Measurements from ENCODE around the gene IGSF21.

IGSF21 gene

DNA sequence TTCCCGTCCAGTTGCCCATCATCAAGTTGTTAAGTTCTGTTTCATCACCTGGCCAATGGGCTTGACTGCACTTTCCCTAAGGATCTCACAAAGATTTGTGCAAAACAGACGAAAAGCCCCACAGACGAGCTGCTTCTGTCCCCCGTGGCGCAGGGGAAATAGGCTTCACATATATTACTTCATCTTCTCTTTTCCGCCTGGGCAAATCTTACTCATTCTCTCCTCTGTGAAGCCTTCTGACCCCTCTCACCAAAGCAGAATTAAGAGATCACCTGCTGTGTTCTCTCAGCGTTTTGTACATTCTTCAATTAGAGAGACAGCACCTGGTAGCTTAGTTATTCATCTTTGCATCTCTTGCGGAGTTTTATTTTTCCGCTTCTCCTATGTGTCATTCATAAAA is 129.8 kb downstream of the IGSF21 start:
- TF ChIP-seq, protein P1, sequence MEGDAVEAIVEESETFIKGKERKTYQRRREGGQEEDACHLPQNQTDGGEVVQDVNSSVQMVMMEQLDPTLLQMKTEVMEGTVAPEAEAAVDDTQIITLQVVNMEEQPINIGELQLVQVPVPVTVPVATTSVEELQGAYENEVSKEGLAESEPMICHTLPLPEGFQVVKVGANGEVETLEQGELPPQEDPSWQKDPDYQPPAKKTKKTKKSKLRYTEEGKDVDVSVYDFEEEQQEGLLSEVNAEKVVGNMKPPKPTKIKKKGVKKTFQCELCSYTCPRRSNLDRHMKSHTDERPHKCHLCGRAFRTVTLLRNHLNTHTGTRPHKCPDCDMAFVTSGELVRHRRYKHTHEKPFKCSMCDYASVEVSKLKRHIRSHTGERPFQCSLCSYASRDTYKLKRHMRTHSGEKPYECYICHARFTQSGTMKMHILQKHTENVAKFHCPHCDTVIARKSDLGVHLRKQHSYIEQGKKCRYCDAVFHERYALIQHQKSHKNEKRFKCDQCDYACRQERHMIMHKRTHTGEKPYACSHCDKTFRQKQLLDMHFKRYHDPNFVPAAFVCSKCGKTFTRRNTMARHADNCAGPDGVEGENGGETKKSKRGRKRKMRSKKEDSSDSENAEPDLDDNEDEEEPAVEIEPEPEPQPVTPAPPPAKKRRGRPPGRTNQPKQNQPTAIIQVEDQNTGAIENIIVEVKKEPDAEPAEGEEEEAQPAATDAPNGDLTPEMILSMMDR (IDR thresholded peaks at IDR 0.05; ENCODE audit: control extremely low read depth, extremely low read depth, low read depth, missing control alignments): no peak
- ChIA-PET CTCF (no interaction called here), POLR2A (no interaction called here)
- DNase-seq (ENCODE audit: extremely low spot score): no peak

DNA sequence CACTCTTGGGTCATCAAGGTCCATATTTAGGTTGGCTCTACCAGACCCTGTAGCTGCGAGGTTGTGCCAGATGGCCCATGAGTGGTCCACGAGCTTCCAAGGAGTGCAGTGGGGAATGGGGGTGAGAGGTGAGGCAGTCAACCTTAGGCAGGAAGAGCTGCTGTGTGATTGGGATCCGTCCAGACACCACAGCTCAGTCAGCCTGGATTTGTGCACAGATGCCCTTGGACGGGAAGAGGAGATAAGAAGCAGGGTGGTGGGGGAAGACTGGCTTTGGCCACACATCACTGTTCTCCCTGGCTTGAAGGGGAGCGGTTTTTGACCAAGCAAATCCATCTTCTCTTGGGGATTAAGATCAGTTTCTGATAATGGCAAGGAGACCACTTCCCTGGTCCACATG is 130.6 kb downstream of the IGSF21 start:
- TF ChIP-seq, protein P1 (IDR thresholded peaks at IDR 0.05; ENCODE audit: control extremely low read depth, extremely low read depth, low read depth, missing control alignments): no peak
- no peak for DNase-seq (ENCODE audit: extremely low spot score)
- ChIA-PET POLR2A (no interaction called here), CTCF (interaction anchor here (0.6 kb wide), 1 partner anchor 14 kb away, joined by 3 read pairs; no protein-coding TSS in a partner anchor)

DNA sequence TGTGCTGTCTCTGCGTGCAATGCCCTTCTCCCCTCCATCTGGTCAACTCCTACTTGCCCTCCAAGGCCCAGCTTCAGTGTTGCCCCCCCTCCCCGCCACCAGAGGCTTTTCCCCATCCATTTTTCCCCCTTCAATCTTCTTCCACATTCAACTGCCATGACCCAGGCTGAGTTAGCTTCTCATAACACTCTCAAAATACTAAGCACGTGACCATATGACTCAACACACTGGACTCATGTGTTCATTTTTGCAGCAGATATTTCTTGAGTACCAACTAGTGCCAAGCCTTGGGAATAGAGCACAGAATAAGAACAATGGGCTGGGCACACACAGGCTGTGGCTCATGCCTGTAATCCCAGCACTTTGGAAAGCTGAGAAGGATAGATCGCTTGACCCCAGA is 132.1 kb downstream of the IGSF21 start:
- TF ChIP-seq, protein P1 (IDR thresholded peaks at IDR 0.05; ENCODE audit: control extremely low read depth, extremely low read depth, low read depth, missing control alignments): no peak
- no peak for DNase-seq (ENCODE audit: extremely low spot score)
- POLR2A ChIA-PET: no interaction called here
- CTCF ChIA-PET: no interaction called here

DNA sequence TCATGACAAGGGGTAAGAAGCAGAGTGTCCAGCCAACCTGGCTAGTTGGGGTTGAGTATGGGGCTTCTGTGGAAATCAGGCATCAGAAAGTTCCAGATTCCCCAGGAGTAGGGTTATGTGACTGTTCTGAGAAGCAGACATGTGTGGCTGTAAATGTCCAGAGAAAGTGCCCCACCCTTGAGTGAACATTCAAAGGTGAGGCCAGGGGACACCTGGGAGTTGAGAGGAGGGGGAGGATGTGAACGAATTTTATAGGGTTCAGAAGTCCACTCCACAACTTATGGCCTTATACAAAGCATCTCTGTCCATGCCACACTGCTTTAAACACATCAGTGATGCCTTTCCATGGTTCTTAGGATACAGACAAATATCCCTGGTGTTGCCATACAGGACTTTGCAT is 133.3 kb downstream of the IGSF21 start:
- DNase-seq (ENCODE audit: extremely low spot score): no peak
- CTCF ChIA-PET: no interaction called here
- TF ChIP-seq, protein P1 (IDR thresholded peaks at IDR 0.05; ENCODE audit: control extremely low read depth, extremely low read depth, low read depth, missing control alignments): no peak
- POLR2A ChIA-PET: no interaction called here

DNA sequence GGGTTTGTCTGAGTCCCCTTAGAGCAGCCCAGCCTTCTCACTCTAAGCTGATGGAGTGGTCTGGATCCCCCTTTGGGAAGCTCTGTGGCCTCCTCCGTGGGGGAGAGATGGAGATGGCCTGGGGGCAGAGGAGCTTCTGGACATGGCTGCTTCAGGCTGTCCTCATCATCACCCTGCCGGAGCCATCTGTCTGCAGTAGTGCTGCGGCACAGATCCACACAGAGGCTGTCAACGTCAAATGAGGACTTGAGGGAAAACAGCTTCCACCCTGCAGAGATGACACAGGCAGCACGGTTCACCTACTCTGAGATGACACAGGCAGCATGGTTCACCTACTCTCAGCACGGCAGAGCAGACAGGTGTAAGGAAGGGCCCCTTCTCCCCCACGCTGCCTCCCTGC is 134.3 kb downstream of the IGSF21 start:
- no peak for DNase-seq (ENCODE audit: extremely low spot score)
- TF ChIP-seq, protein P1 (IDR thresholded peaks at IDR 0.05; ENCODE audit: control extremely low read depth, extremely low read depth, low read depth, missing control alignments): no peak
- CTCF ChIA-PET: no interaction called here
- POLR2A ChIA-PET: no interaction called here

DNA sequence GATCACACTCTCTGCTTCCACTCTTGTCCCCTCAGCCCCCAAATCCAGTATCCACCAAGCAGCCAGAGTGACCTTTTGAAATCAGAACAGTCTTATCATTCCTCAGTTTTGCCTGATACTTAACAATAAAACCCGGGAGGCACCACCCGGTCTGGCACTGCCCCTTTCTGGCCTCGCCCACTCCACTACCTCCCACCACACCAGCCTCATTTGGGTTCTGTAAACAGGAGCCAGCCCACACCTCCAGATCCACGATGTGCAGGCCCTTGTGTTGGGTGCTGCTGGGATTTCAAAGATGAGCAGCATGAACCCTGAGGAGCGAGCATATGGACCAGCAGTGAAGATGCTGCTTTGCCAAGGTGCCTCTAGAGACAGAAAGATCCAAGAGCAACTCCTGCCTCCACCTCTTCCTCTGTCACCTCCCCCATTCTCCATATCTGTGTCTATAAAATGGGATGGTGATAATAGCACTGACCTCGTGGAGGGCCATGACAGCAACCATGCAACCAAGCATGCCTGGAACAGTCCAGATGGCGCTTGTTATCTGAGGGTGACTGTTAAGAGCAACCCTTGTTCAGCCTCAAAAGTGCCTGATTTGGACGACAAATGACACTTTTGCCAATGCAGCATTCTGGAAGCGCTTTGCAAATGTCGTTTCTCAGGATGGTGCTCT is 136.0 kb downstream of the IGSF21 start:
- ChIA-PET POLR2A (no interaction called here), CTCF (interaction anchor here (1.2 kb wide), 1 partner anchor 9 kb away, joined by 3 read pairs; no protein-coding TSS in a partner anchor)
- TF ChIP-seq, protein P1 (IDR thresholded peaks at IDR 0.05; ENCODE audit: control extremely low read depth, extremely low read depth, low read depth, missing control alignments): no peak
- no peak for DNase-seq (ENCODE audit: extremely low spot score)
